KMS-11 (cell line): ENCODE measurements around the gene ZNF609.

ENCODE experiments used
- H2AFZ ChIP-seq: fragments of 200-600 bp; sonication (generic); 2 replicates; pipeline ENCODE4 v1.6.1; 2016; ENCODE audit warnings: antibody characterized with exemption, mixed run types, low read depth
- H3K27ac ChIP-seq: fragments of 200-600 bp; sonication (generic); 2 replicates; pipeline ENCODE4 v1.6.1; 2016; ENCODE audit warnings: mild to moderate bottlenecking, mixed run types
- H3K27me3 ChIP-seq: fragments of 200-600 bp; sonication (generic); 2 replicates; pipeline ENCODE4 v1.6.1; 2017; ENCODE audit warnings: mild to moderate bottlenecking, low read depth, mixed run types, moderate library complexity; ENCODE audit not compliant: insufficient read depth
- H3K36me3 ChIP-seq: fragments of 200-600 bp; sonication (generic); 2 replicates; pipeline ENCODE4 v1.6.1; 2017; ENCODE audit warnings: mild to moderate bottlenecking, mixed run types; ENCODE audit not compliant: insufficient read depth
- H3K4me1 ChIP-seq: fragments of 200-600 bp; sonication (generic); 2 replicates; pipeline ENCODE4 v1.6.1; 2016; ENCODE audit warnings: mild to moderate bottlenecking, low read depth, mixed run types; ENCODE audit not compliant: poor library complexity, severe bottlenecking
- H3K4me2 ChIP-seq: fragments of 200-600 bp; sonication (generic); 2 replicates; pipeline ENCODE4 v1.7.0; 2016; ENCODE audit warnings: mild to moderate bottlenecking, mixed run types
- H3K4me3 ChIP-seq: fragments of 200-600 bp; sonication (generic); IDR thresholded peaks from 2 replicates; pipeline ENCODE4 v1.6.1; 2017; ENCODE audit warnings: low read depth, low read length, mixed read lengths; ENCODE audit not compliant: insufficient read depth
- H3K79me2 ChIP-seq: fragments of 200-600 bp; sonication (generic); 2 replicates; pipeline ENCODE4 v1.6.1; 2016; ENCODE audit warnings: low read depth, mixed run types; ENCODE audit not compliant: insufficient read depth
- H3K9ac ChIP-seq: fragments of 200-600 bp; sonication (generic); 2 replicates; pipeline ENCODE4 v1.6.1; 2016; ENCODE audit warnings: mild to moderate bottlenecking, mixed run types
- H4K20me1 ChIP-seq: fragments of 200-600 bp; sonication (generic); 2 replicates; pipeline ENCODE4 v1.6.1; 2016; ENCODE audit warnings: mild to moderate bottlenecking, mixed run types; ENCODE audit not compliant: insufficient read depth
- CTCF ChIP-seq: fragments of 200-600 bp; sonication (generic); conservative IDR thresholded peaks from 2 replicates; pipeline ENCODE4 v1.6.1; 2017; ENCODE audit warnings: low read depth, mild to moderate bottlenecking, antibody characterized with exemption, low read length, moderate library complexity, mixed read lengths

Gene ZNF609

GRCh38 chr15:64717735-64718495 is 257.5 kb downstream of the ZNF609 start:
- Histone ChIP-seq H3K27ac (no peak overlapping the region), H3K4me1 (no peaks in the 10 kb centered on the region), H3K4me2 (no peak overlapping the region), H3K4me3 (no peak overlapping the region), H3K79me2 (no peaks in the 10 kb centered on the region), H2AFZ (no peak overlapping the region), H3K36me3 (no peaks in the 10 kb centered on the region), H3K9ac (no peak overlapping the region), H4K20me1 (no peaks in the 10 kb centered on the region), H3K27me3 (no peaks in the 10 kb centered on the region)
- TF ChIP-seq CTCF: no peak

DNA sequence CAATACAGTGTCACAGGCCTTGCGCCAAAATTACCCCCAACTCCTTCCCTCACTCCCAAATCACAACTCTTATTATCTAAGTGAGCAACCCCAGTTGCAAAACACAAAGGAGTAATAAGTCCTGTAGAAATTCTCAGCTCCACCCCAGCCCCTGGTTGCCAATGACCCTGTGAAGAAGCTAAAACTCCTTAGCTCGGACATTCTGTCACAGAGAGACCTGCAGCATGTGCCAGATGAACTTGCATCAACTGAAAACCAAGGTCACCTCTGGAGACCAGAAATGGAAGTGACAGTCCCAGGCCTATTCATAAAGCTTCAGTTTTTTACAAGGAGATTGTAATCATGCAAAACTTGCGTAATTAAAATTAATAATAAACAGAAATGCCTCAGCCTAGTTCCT is 259.8 kb downstream of the ZNF609 start:
- no peak overlapping the region for H2AFZ ChIP-seq
- H3K4me1 ChIP-seq: no peaks in the 10 kb centered on the region
- no peak overlapping the region for H3K4me3 ChIP-seq
- H3K9ac ChIP-seq: no peak overlapping the region
- no peaks in the 10 kb centered on the region for H3K36me3 ChIP-seq
- TF ChIP-seq CTCF: no peak
- no peaks in the 10 kb centered on the region for H3K79me2 ChIP-seq
- no peaks in the 10 kb centered on the region for H4K20me1 ChIP-seq
- H3K4me2 ChIP-seq: no peak overlapping the region
- no peaks in the 10 kb centered on the region for H3K27me3 ChIP-seq
- no peak overlapping the region for H3K27ac ChIP-seq

DNA sequence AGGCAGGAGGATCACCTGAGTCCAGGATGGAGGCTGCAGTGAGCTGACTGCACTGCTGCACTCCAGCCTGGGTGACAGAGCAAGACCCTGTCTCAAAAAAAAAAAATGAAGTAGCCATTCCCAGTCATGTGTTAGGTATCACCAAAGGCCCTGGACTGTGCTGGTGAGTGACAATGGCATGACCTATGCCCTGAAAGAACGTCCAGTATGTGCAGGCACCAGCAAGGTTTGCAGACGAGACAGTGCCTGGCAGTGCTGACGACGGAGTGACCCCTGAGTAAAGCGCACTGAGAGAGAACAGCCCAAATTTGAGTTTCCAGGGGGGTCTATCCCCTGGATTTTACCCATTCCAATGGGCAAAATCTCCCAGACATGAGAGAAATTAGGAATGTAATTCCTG is 269.8 kb downstream of the ZNF609 start:
- H3K27me3 ChIP-seq: no peaks in the 10 kb centered on the region
- no peak overlapping the region for H3K4me3 ChIP-seq
- peaks cover 7% of the 10 kb centered on the region for H3K4me1 ChIP-seq
- no peak for TF ChIP-seq CTCF
- H3K9ac ChIP-seq: no peak overlapping the region
- H3K4me2 ChIP-seq: no peak overlapping the region
- H2AFZ ChIP-seq: no peak overlapping the region
- no peaks in the 10 kb centered on the region for H3K79me2 ChIP-seq
- H4K20me1 ChIP-seq: no peaks in the 10 kb centered on the region
- no peaks in the 10 kb centered on the region for H3K36me3 ChIP-seq
- no peak overlapping the region for H3K27ac ChIP-seq

GRCh38 chr15:64731012-64731804 is 270.8 kb downstream of the ZNF609 start:
- Histone ChIP-seq H3K4me3 (no peak overlapping the region), H3K36me3 (no peaks in the 10 kb centered on the region), H3K27ac (no peak overlapping the region), H2AFZ (peak overlapping the region; percentile 52; the same call in 1 of the 2 replicates), H3K27me3 (no peaks in the 10 kb centered on the region), H3K4me1 (peaks cover 7% of the 10 kb centered on the region), H3K79me2 (no peaks in the 10 kb centered on the region), H3K9ac (no peak overlapping the region), H4K20me1 (no peaks in the 10 kb centered on the region), H3K4me2 (peak overlapping the region; percentile 28; the same call in 1 of the 2 replicates)
- peak; percentile 94 for TF ChIP-seq CTCF
